B cell (primary cell): Measurements from ENCODE around the gene RBM25. TPM values are rescaled to one million over a fixed set of nuclear protein-coding genes. Genes with fewer than 3 reads are reported as not detected.

Source experiments
- ATAC-seq: fragments of 200-7000 bp; cut with Tn5 transposase; one replicate; pipeline ENCODE4 v1.10.0; 2021; ENCODE audit warnings: low read depth, mild to moderate bottlenecking, moderate number of reproducible peaks, moderate library complexity
- CTCF ChIA-PET: fragments of 350-600 bp; sonication (Branson Sonifier 250); formaldehyde crosslinking; loops from one replicate; lab custom pipeline; 2021; ENCODE audit warnings: antibody characterized with exemption, inconsistent platforms; lab: Charles Lee
- POLR2A ChIA-PET: fragments of 350-600 bp; sonication (Branson Sonifier 250); formaldehyde crosslinking; loops from one replicate; lab custom pipeline; 2021; ENCODE audit warnings: antibody characterized with exemption; lab: Charles Lee
- DNase-seq: peaks from one replicate; pipeline ENCODE4 v3.0.0; 2013
- H2AFZ ChIP-seq: 2 replicates; pipeline ENCODE4 v1.6.1; 2012; ENCODE audit warnings: mild to moderate bottlenecking, low read depth, low read length; ENCODE audit not compliant: insufficient read depth, poor library complexity, severe bottlenecking
- H3K27ac ChIP-seq, 2 donors: 1 replicate in 1 of 2; 2 replicates in 1 of 2; pipeline ENCODE4 v1.5.1; 2012 to 2013; ENCODE audit warnings: low read length in 2 of 2, mild to moderate bottlenecking in 2 of 2, moderate library complexity in 1 of 2
- H3K27me3 ChIP-seq, 4 experiments: fragments of 200-600 bp in 1 of 4; sonication (generic) in 1 of 4; replicated peaks in 1 of 4; 1 replicate in 2 of 4; 2 replicates in 2 of 4; pipeline versions ENCODE4 v1.6.1 to v1.7.0; 2013 to 2016; ENCODE audit warnings: low read length in 3 of 4, mild to moderate bottlenecking in 2 of 4, mixed read lengths in 1 of 4, moderate library complexity in 1 of 4; ENCODE audit not compliant: insufficient read depth in 4 of 4, control insufficient read depth in 3 of 4; ENCODE audit errors: control extremely low read depth in 1 of 4
- H3K36me3 ChIP-seq, 2 experiments: replicated peaks in 1 of 2; 1 replicate in 1 of 2; 2 replicates in 1 of 2; pipeline versions ENCODE4 v1.6.1 to v1.7.1; 2013; ENCODE audit warnings: low read length in 1 of 2; ENCODE audit not compliant: insufficient read depth in 2 of 2, control insufficient read depth in 1 of 2; ENCODE audit errors: control extremely low read depth in 1 of 2, extremely low read depth in 1 of 2
- H3K4me1 ChIP-seq, 2 donors: fragments of 200-600 bp in 1 of 2; sonication (generic) in 1 of 2; 1 replicate in 1 of 2; 2 replicates in 1 of 2; pipeline versions ENCODE4 v1.5.1 to v1.6.1; 2013 to 2017; ENCODE audit warnings: low read length in 2 of 2; ENCODE audit not compliant: control insufficient read depth in 2 of 2, insufficient read depth in 2 of 2
- H3K4me2 ChIP-seq: replicated peaks from 2 replicates; pipeline ENCODE3; 2012; ENCODE audit warnings: mild to moderate bottlenecking, low read depth, low read length; ENCODE audit not compliant: poor library complexity, severe bottlenecking
- H3K4me3 ChIP-seq, 5 experiments: fragments of 200-600 bp in 1 of 5; sonication (generic) in 1 of 5; 1 replicate in 3 of 5; 2 replicates in 2 of 5; pipeline versions ENCODE4 v1.5.1 to v1.7.0; 2011 to 2016; ENCODE audit warnings: low read length in 4 of 5, mild to moderate bottlenecking in 4 of 5, low read depth in 2 of 5, control low read depth in 1 of 5, moderate library complexity in 1 of 5; ENCODE audit not compliant: insufficient read depth in 1 of 5; ENCODE audit errors: control extremely low read depth in 1 of 5, extremely low read depth in 1 of 5
- H3K79me2 ChIP-seq: fragments of 200-600 bp; sonication (generic); one replicate; pipeline ENCODE4 v1.6.0; 2016; ENCODE audit warnings: low read length; ENCODE audit not compliant: control insufficient read depth, insufficient read depth
- H3K9ac ChIP-seq: fragments of 200-600 bp; sonication (generic); 2 replicates; pipeline ENCODE4 v1.6.1; 2017; ENCODE audit warnings: mild to moderate bottlenecking, low read length, moderate library complexity
- H3K9me3 ChIP-seq, 3 donors: one replicate each; pipeline versions ENCODE4 v1.6.1 to v1.7.1; 2013; ENCODE audit warnings: low read length in 2 of 3; ENCODE audit not compliant: control insufficient read depth in 2 of 3, insufficient read depth in 1 of 3; ENCODE audit errors: control extremely low read depth in 1 of 3
- H4K20me1 ChIP-seq: 2 replicates; pipeline ENCODE4 v1.6.0; 2012; ENCODE audit warnings: mild to moderate bottlenecking, low read length; ENCODE audit not compliant: insufficient read depth, control insufficient read depth, poor library complexity, severe bottlenecking
- H3K27ac Mint-ChIP-seq: one replicate; pipeline ENCODE4 v1.8.0; 2021; ENCODE audit warnings: mixed read lengths
- H3K27me3 Mint-ChIP-seq: one replicate; pipeline ENCODE4 v1.8.0; 2021; ENCODE audit warnings: mixed read lengths
- H3K4me1 Mint-ChIP-seq: one replicate; pipeline ENCODE4 v1.8.0; 2021; ENCODE audit warnings: mixed read lengths
- H3K4me3 Mint-ChIP-seq: one replicate; pipeline ENCODE4 v1.8.0; 2021; ENCODE audit warnings: mixed read lengths
- H3K9me3 Mint-ChIP-seq: one replicate; pipeline ENCODE4 v1.8.0; 2022; ENCODE audit warnings: mixed read lengths; ENCODE audit not compliant: insufficient read depth
- EZH2 ChIP-seq: IDR thresholded peaks from 2 replicates; pipeline ENCODE4 v1.6.1; 2012; ENCODE audit warnings: borderline replicate concordance, low read depth, mild to moderate bottlenecking, moderate library complexity, low read length; ENCODE audit not compliant: insufficient read depth, poor library complexity, severe bottlenecking
- WGBS: methylation state at CpG from one replicate; pipeline ENCODE4 v1.1.5; 2013; ENCODE audit warnings: missing lambda C conversion rate; ENCODE audit not compliant: insufficient coverage; 5-methylcytosine and 5-hydroxymethylcytosine counted together
- intact Hi-C: fragments of 100-400 bp; cut with micrococcal nuclease; formaldehyde crosslinking; loops from one replicate; pipeline ENCODE4 v1.10.0; 2022
- polyA plus RNA-seq: library from polyadenylated mRNA; depleted of rRNA; stranded (reverse); fragments of >200 nt; gene quantifications from 2 replicates; pipeline ENCODE4 v1.2.3, GENCODE V29; 2012
- total RNA-seq, 2 donors: library from RNA; stranded (reverse); fragments of 120-200 nt in 1 of 2; gene quantifications; 1 replicate in 1 of 2; 2 replicates in 1 of 2; pipeline versions ENCODE4 v1.2.3 to v1.2.4, GENCODE V29; 2013 to 2022
- TF ChIP-seq, protein P1 (sequence below): fragments of 200-600 bp; IDR thresholded peaks from one replicate; pipeline ENCODE4 v1.8.0; 2022; ENCODE audit warnings: antibody characterized with exemption, mild to moderate bottlenecking

The RBM25 gene
- total and polyA plus RNA-seq, 2 donors (not counting 1 experiment from before 2014, with no cell fraction given), result 20.2 to 137 TPM

DNA sequence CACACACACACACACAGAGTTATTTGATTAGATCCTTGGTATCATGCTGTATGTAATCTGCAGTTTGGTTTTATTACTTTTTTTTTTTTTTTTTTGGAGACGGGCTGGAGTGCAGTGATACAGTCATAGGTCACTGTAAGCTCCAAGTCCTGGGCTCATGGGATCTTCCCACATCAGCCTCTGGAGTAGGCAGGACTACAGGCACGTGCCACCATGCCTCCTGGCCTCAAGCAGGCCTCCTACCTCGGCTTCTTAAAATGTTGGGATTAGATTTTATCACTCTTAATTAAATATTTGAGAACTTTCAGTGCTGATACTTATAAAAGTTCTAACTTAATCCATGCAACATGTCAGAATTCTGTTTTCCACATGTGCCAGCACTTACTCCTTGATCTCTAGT is 46.7 kb downstream of the RBM25 start:
- no peak for TF ChIP-seq EZH2
- TF ChIP-seq, protein P1, sequence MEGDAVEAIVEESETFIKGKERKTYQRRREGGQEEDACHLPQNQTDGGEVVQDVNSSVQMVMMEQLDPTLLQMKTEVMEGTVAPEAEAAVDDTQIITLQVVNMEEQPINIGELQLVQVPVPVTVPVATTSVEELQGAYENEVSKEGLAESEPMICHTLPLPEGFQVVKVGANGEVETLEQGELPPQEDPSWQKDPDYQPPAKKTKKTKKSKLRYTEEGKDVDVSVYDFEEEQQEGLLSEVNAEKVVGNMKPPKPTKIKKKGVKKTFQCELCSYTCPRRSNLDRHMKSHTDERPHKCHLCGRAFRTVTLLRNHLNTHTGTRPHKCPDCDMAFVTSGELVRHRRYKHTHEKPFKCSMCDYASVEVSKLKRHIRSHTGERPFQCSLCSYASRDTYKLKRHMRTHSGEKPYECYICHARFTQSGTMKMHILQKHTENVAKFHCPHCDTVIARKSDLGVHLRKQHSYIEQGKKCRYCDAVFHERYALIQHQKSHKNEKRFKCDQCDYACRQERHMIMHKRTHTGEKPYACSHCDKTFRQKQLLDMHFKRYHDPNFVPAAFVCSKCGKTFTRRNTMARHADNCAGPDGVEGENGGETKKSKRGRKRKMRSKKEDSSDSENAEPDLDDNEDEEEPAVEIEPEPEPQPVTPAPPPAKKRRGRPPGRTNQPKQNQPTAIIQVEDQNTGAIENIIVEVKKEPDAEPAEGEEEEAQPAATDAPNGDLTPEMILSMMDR, result no peak
- Histone ChIP-seq H3K79me2 (peaks cover 15% of the 10 kb centered on the region), H3K4me3 (no peak overlapping the region), H3K36me3 (peaks cover 12 to 78% of the 10 kb centered on the region in 2 experiments), H3K4me2 (no peak overlapping the region), H3K27ac (no peak overlapping the region), H2AFZ (no peak overlapping the region), H4K20me1 (no peaks in the 10 kb centered on the region), H3K27me3 (no peaks in the 10 kb centered on the region), H3K9ac (no peak overlapping the region), H3K4me1 (no peaks in the 10 kb centered on the region), H3K9me3 (no peaks in the 10 kb centered on the region)
- CTCF ChIA-PET, result no interaction called here
- intact Hi-C loops, result no loop called here
- ATAC-seq (no peak), DNase-seq (no peak)
- H3K27ac Mint-ChIP-seq, result no peak overlapping the region
- no peaks in the 10 kb centered on the region for H3K4me1 Mint-ChIP-seq
- H3K9me3 Mint-ChIP-seq, result no peaks in the 10 kb centered on the region
- WGBS, result no CpG with 5 or more reads among the region's 3 CpGs
- POLR2A ChIA-PET, result no interaction called here
- H3K4me3 Mint-ChIP-seq, result no peak overlapping the region
- no peaks in the 10 kb centered on the region for H3K27me3 Mint-ChIP-seq

DNA sequence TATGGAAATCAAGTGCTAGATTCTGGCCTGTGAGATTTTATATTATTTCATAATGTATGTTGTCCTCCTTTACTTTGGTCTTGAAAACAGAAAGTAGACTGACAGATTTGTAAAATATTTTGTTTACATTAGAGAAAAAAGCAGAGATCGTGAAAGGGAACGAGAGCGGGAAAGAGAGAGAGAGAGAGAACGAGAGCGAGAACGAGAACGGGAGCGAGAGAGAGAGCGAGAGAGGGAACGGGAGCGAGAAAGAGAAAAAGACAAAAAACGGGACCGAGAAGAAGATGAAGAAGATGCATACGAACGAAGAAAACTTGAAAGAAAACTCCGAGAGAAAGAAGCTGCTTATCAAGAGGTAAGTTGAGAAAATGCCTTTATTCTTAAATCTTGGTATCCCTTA is 47.4 kb downstream of the RBM25 start:
- Mint-ChIP-seq H3K4me1 (no peaks in the 10 kb centered on the region), H3K27ac (no peak overlapping the region), H3K27me3 (no peaks in the 10 kb centered on the region), H3K9me3 (no peaks in the 10 kb centered on the region), H3K4me3 (no peak overlapping the region)
- WGBS, result 91% methylated on average over 7 of the region's 16 CpGs
- Histone ChIP-seq H3K79me2 (peaks cover 13% of the 10 kb centered on the region), H3K9me3 (no peaks in the 10 kb centered on the region), H4K20me1 (no peaks in the 10 kb centered on the region), H3K4me2 (no peak overlapping the region), H3K9ac (no peak overlapping the region), H2AFZ (no peak overlapping the region), H3K4me1 (no peaks in the 10 kb centered on the region), H3K27me3 (no peaks in the 10 kb centered on the region), H3K4me3 (no peak overlapping the region), H3K36me3 (peaks cover 16 to 78% of the 10 kb centered on the region in 2 experiments), H3K27ac (no peak overlapping the region)
- DNase-seq (no peak), ATAC-seq (no peak)
- intact Hi-C loops, result no loop called here
- TF ChIP-seq EZH2, result no peak
- TF ChIP-seq, protein P1, result no peak
- ChIA-PET CTCF (interaction anchor here (0.9 kb wide), 1 partner anchor 9 kb away, joined by 3 read pairs; no protein-coding TSS in a partner anchor), POLR2A (no interaction called here)
